ENCODE results near the gene SH2D5. TPM values are rescaled to one million over a fixed set of nuclear protein-coding genes. Genes with fewer than 3 reads are reported as not detected.

SH2D5 gene
- polyA plus RNA-seq, 2 of the 4 experiments (the other 2 are of a cell fraction), result 3.2 to 7.2 TPM

- TF ChIP-seq MAX (IDR thresholded peaks at IDR 0.05) (no peak), SREBF2 (IDR thresholded peaks at IDR 0.05) (no peak)
- TF ChIP-seq, protein P1, sequence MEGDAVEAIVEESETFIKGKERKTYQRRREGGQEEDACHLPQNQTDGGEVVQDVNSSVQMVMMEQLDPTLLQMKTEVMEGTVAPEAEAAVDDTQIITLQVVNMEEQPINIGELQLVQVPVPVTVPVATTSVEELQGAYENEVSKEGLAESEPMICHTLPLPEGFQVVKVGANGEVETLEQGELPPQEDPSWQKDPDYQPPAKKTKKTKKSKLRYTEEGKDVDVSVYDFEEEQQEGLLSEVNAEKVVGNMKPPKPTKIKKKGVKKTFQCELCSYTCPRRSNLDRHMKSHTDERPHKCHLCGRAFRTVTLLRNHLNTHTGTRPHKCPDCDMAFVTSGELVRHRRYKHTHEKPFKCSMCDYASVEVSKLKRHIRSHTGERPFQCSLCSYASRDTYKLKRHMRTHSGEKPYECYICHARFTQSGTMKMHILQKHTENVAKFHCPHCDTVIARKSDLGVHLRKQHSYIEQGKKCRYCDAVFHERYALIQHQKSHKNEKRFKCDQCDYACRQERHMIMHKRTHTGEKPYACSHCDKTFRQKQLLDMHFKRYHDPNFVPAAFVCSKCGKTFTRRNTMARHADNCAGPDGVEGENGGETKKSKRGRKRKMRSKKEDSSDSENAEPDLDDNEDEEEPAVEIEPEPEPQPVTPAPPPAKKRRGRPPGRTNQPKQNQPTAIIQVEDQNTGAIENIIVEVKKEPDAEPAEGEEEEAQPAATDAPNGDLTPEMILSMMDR (IDR thresholded peaks at IDR 0.05), result no peak
These were observed 8.8 kb downstream of the SH2D5 start (continued) for GRCh38 chr1:20723537-20724363.

DNA sequence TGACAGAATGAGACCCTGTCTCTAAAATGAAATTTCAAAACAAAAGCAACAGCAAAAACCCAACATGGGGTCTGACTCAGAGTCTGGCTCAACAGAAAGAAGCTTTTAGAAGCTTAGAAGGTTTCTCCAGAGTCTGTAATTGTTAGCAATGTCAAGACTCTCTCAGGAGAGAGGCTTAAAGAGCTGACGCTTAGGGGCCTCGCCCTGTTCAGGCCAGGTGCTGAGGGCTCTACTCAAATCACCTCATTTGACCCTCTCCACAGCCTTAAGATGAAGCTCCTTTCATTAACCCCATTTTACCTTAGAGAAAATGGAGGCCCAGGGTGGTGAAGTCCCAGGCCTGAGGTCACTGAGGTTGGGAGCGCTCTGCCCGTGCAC, 9.4 kb downstream of the SH2D5 start:
- no peak for DNase-seq (ENCODE audit: low read depth in 1 of 2, low spot score in 1 of 2)
- Histone ChIP-seq H3K4me3 (no peak overlapping the region), H3K9me3 (no peaks in the 10 kb centered on the region), H3K4me2 (no peak overlapping the region), H3K27ac (no peak overlapping the region), H3K4me1 (no peaks in the 10 kb centered on the region; the same call in 2 of the 3 replicates)
- ChIA-PET POLR2A (no interaction called here), CTCF (interaction anchor here (0.5 kb wide), 1 partner anchor 1643 kb away, joined by 3 read pairs; no protein-coding TSS in a partner anchor)
- FAIRE-seq, result no peak
- ATAC-seq, result no peak
- WGBS (ENCODE audit: missing lambda C conversion rate), result 90% methylated on average over 2 of the region's 4 CpGs
- TF ChIP-seq HMGXB4 (CRISPR knock-in tag; IDR thresholded peaks at IDR 0.05; ENCODE audit: borderline replicate concordance) (no peak), RAD21 (conservative IDR thresholded peaks at IDR 0.05 in 1 of 2, IDR thresholded peaks at IDR 0.05 in 1 of 2) (no peak)
- TF ChIP-seq, protein P2, sequence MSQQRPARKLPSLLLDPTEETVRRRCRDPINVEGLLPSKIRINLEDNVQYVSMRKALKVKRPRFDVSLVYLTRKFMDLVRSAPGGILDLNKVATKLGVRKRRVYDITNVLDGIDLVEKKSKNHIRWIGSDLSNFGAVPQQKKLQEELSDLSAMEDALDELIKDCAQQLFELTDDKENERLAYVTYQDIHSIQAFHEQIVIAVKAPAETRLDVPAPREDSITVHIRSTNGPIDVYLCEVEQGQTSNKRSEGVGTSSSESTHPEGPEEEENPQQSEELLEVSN (IDR thresholded peaks at IDR 0.05; ENCODE audit: borderline replicate concordance, low read depth), result no peak

GRCh38 chr1:20721117-20722061, 11.1 kb downstream of the SH2D5 start:
- Histone ChIP-seq H3K4me2 (no peak overlapping the region), H3K9me3 (no peaks in the 10 kb centered on the region), H3K4me1 (no peaks in the 10 kb centered on the region; the same call in 2 of the 3 replicates), H3K4me3 (no peak overlapping the region), H3K27ac (no peak overlapping the region)
- CTCF ChIA-PET, result interaction anchor here (0.8 to 0.9 kb wide), 2 partner anchors 9 to 25 kb away, joined by 3 read pairs; no protein-coding TSS in a partner anchor
- 95% methylated on average over 18 of the region's 29 CpGs for WGBS (ENCODE audit: missing lambda C conversion rate)
- POLR2A ChIA-PET, result no interaction called here
- FAIRE-seq (no peak), ATAC-seq (no peak), DNase-seq (ENCODE audit: low read depth in 1 of 2, low spot score in 1 of 2) (no peak)
- TF ChIP-seq ZNF302 (CRISPR knock-in tag; IDR thresholded peaks at IDR 0.05), result no peak
- TF ChIP-seq KDM1A (IDR thresholded peaks at IDR 0.05; ENCODE audit: low read depth), result no peak
- TF ChIP-seq RARB (CRISPR knock-in tag; IDR thresholded peaks at IDR 0.05), result no peak
- no peak for TF ChIP-seq CEBPB (IDR thresholded peaks at IDR 0.05)
- TF ChIP-seq REST (IDR thresholded peaks at IDR 0.05), result no peak
- no peak for TF ChIP-seq ELK1 (IDR thresholded peaks at IDR 0.05; ENCODE audit: low read depth, low read length)
- no peak for TF ChIP-seq MYC (IDR thresholded peaks at IDR 0.05; ENCODE audit: borderline replicate concordance, low read length)
- TF ChIP-seq HOXB5 (CRISPR knock-in tag; IDR thresholded peaks at IDR 0.05), result no peak
- TF ChIP-seq ZFP36 (IDR thresholded peaks at IDR 0.05; ENCODE audit: borderline replicate concordance, partially characterized antibody), result no peak
- no peak for TF ChIP-seq FOSL2 (IDR thresholded peaks at IDR 0.05)
- TF ChIP-seq FOSL2 (CRISPR knock-in tag; IDR thresholded peaks at IDR 0.05), result no peak
- TF ChIP-seq NFE2L2 (conservative IDR thresholded peaks at IDR 0.05; ENCODE audit: low read length), result no peak
- TF ChIP-seq GATA3 (IDR thresholded peaks at IDR 0.05; ENCODE audit: borderline replicate concordance), result no peak
- TF ChIP-seq EP300 (IDR thresholded peaks at IDR 0.05), result no peak
- no peak for TF ChIP-seq ATOH8 (CRISPR knock-in tag; IDR thresholded peaks at IDR 0.05; ENCODE audit: low read depth)

Data from A549 (cell line).